ENCODE data around the gene MFAP3L.

The MFAP3L gene

GRCh38 chr4:170027181-170027829 lies 1.1 kb upstream of the MFAP3L start:
- DNase-seq (ENCODE audit: low spot score), result peak; percentile 91
- TF ChIP-seq, protein P1, sequence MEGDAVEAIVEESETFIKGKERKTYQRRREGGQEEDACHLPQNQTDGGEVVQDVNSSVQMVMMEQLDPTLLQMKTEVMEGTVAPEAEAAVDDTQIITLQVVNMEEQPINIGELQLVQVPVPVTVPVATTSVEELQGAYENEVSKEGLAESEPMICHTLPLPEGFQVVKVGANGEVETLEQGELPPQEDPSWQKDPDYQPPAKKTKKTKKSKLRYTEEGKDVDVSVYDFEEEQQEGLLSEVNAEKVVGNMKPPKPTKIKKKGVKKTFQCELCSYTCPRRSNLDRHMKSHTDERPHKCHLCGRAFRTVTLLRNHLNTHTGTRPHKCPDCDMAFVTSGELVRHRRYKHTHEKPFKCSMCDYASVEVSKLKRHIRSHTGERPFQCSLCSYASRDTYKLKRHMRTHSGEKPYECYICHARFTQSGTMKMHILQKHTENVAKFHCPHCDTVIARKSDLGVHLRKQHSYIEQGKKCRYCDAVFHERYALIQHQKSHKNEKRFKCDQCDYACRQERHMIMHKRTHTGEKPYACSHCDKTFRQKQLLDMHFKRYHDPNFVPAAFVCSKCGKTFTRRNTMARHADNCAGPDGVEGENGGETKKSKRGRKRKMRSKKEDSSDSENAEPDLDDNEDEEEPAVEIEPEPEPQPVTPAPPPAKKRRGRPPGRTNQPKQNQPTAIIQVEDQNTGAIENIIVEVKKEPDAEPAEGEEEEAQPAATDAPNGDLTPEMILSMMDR (IDR thresholded peaks at IDR 0.05; ENCODE audit: borderline replicate concordance, control extremely low read depth, extremely low read depth, insufficient read depth, missing control alignments), result no peak
- in situ Hi-C loops (cut with MboI; ENCODE audit: low sequenced_read_pairs, unreplicated experiment), result loop anchor here (25.0 kb wide), 1 partner anchor 415 kb away; the partner anchor contains the start of genes CLCN3 and NEK1

- in situ Hi-C loops (cut with MboI; ENCODE audit: low sequenced_read_pairs, unreplicated experiment), result loop anchor here (25.0 kb wide), 1 partner anchor 413 kb away; the partner anchor contains the start of genes CLCN3 and NEK1
- TF ChIP-seq, protein P1 (IDR thresholded peaks at IDR 0.05; ENCODE audit: borderline replicate concordance, control extremely low read depth, extremely low read depth, insufficient read depth, missing control alignments), result no peak
- DNase-seq (ENCODE audit: low spot score), result no peak
Observed at GRCh38 chr4:170025523-170026252, 507 bp downstream of the MFAP3L start.

GRCh38 chr4:170022211-170022610 lies 4.0 kb downstream of the MFAP3L start:
- no peak for DNase-seq (ENCODE audit: low spot score)
- in situ Hi-C loops (cut with MboI; ENCODE audit: low sequenced_read_pairs, unreplicated experiment), result no loop called here
- TF ChIP-seq, protein P1 (IDR thresholded peaks at IDR 0.05; ENCODE audit: borderline replicate concordance, control extremely low read depth, extremely low read depth, insufficient read depth, missing control alignments), result no peak

GRCh38 chr4:170017252-170017651 lies 8.9 kb downstream of the MFAP3L start:
- in situ Hi-C loops (cut with MboI; ENCODE audit: low sequenced_read_pairs, unreplicated experiment), result no loop called here
- TF ChIP-seq, protein P1 (IDR thresholded peaks at IDR 0.05; ENCODE audit: borderline replicate concordance, control extremely low read depth, extremely low read depth, insufficient read depth, missing control alignments), result no peak
- no peak for DNase-seq (ENCODE audit: low spot score)

GRCh38 chr4:170015285-170015684 lies 10.9 kb downstream of the MFAP3L start:
- TF ChIP-seq, protein P1 (IDR thresholded peaks at IDR 0.05; ENCODE audit: borderline replicate concordance, control extremely low read depth, extremely low read depth, insufficient read depth, missing control alignments), result no peak
- in situ Hi-C loops (cut with MboI; ENCODE audit: low sequenced_read_pairs, unreplicated experiment), result no loop called here
- DNase-seq (ENCODE audit: low spot score), result no peak

DNA sequence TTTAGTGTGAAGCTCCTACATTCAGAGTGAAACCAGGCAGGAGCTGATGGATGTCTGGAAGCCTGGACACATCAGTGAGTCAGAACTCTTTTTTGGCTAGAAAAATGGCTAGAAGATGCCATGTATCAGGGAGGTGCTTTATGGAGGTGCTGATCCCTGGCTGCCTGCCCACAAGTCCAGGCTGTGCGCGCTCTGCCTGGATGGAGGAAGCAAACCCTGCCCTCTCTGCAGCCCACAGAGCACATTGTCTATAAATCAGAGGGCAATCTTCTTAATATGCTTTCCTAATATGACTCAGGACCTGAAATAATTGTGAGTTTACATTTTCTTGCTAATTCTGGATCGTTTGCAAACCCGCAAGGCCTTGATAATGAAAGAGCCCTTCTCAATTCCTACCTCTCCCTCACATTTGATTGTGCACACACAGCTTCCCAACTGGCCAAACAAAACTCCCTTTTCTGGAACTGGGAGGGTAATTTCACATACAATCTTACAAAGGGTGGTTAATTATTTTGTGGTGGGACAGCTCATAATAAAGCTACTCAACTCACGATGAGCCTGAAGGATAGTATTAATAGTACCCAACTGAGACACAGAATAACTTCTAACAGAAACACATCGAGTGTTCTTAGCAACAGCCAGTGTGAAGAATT lies 11.7 kb downstream of the MFAP3L start:
- TF ChIP-seq, protein P1 (IDR thresholded peaks at IDR 0.05; ENCODE audit: borderline replicate concordance, control extremely low read depth, extremely low read depth, insufficient read depth, missing control alignments), result no peak
- in situ Hi-C loops (cut with MboI; ENCODE audit: low sequenced_read_pairs, unreplicated experiment), result no loop called here
- DNase-seq (ENCODE audit: low spot score), result no peak

Measured in GM13976 (cell line).